IMR-90 (cell line): ENCODE results near the gene GMPPB. TPM values are rescaled to one million over a fixed set of nuclear protein-coding genes. Genes with fewer than 3 reads are reported as not detected.

Source experiments
- ATAC-seq: fragments of 200-7000 bp; cut with Tn5 transposase; 2 replicates; pipeline ENCODE4 v1.9.1; 2020; ENCODE audit warnings: low read depth, mild to moderate bottlenecking, moderate library complexity
- BruUV-seq: library from RNA; stranded (reverse); fragments of 400-500 nt; replicated peaks from 2 replicates; lab custom pipeline; 2021; lab: Mats Ljungman, UMichigan
- CTCF ChIA-PET: fragments of 300-600 bp; formaldehyde crosslinking; extraction: SDS; loops from one replicate; lab custom pipeline; 2021; ENCODE audit warnings: antibody characterized with exemption; lab: Yijun Ruan, JAX
- POLR2A ChIA-PET: fragments of 300-600 bp; sonication (Branson Sonifier 250); formaldehyde crosslinking; loops from one replicate; lab custom pipeline; 2022; ENCODE audit warnings: antibody characterized with exemption; ENCODE audit not compliant: unreplicated experiment; lab: Charles Lee
- DNase-seq: peaks from one replicate; pipeline ENCODE4 v3.0.0; 2013
- H2AFZ ChIP-seq: replicated peaks from 2 replicates; pipeline ENCODE3; 2013; ENCODE audit warnings: low read length, mild to moderate bottlenecking; ENCODE audit not compliant: poor library complexity
- H2AK5ac ChIP-seq: 2 replicates; pipeline ENCODE4 v1.6.1; 2013; ENCODE audit warnings: low read depth, low read length, inconsistent platforms
- H2AK9ac ChIP-seq: replicated peaks from 2 replicates; pipeline ENCODE3; 2013; ENCODE audit warnings: mild to moderate bottlenecking, low read depth, low read length, moderate library complexity; ENCODE audit not compliant: poor library complexity
- H2BK120ac ChIP-seq: 2 replicates; pipeline ENCODE4 v1.6.1; 2013; ENCODE audit warnings: low read depth, low read length, inconsistent platforms
- H2BK15ac ChIP-seq: 3 replicates; pipeline ENCODE4 v1.6.1; 2013; ENCODE audit warnings: low read depth, low read length, inconsistent platforms
- H2BK20ac ChIP-seq: 2 replicates; pipeline ENCODE4 v1.6.1; 2013; ENCODE audit warnings: low read depth, mild to moderate bottlenecking, inconsistent platforms, low read length, moderate library complexity
- H2BK5ac ChIP-seq: 2 replicates; pipeline ENCODE4 v1.6.1; 2013; ENCODE audit warnings: mild to moderate bottlenecking, low read depth, low read length, inconsistent platforms; ENCODE audit not compliant: poor library complexity, severe bottlenecking
- H3K14ac ChIP-seq: replicated peaks from 2 replicates; pipeline ENCODE4 v1.6.1; 2013; ENCODE audit warnings: low read depth, low read length, inconsistent platforms
- H3K18ac ChIP-seq: 2 replicates; pipeline ENCODE4 v1.6.1; 2013; ENCODE audit warnings: low read depth, low read length, control low read depth
- H3K23ac ChIP-seq: 2 replicates; pipeline ENCODE4 v1.6.1; 2013; ENCODE audit warnings: low read depth, low read length, inconsistent platforms
- H3K27ac ChIP-seq: 2 replicates; pipeline ENCODE4 v1.5.1; 2013; ENCODE audit warnings: mild to moderate bottlenecking, control low read depth, low read length; ENCODE audit not compliant: insufficient read depth
- H3K27me3 ChIP-seq: 2 replicates; pipeline ENCODE4 v1.6.1; 2013; ENCODE audit warnings: low read length; ENCODE audit not compliant: control insufficient read depth, insufficient read depth
- H3K36me3 ChIP-seq: 2 replicates; pipeline ENCODE4 v1.6.1; 2013; ENCODE audit warnings: low read length, mixed read lengths; ENCODE audit not compliant: control insufficient read depth, insufficient read depth
- H3K4ac ChIP-seq: 2 replicates; pipeline ENCODE4 v1.6.1; 2013; ENCODE audit warnings: low read depth, low read length, inconsistent platforms
- H3K4me1 ChIP-seq: 2 replicates; pipeline ENCODE4 v1.6.1; 2013; ENCODE audit warnings: low read length, mixed read lengths; ENCODE audit not compliant: control insufficient read depth, insufficient read depth
- H3K4me2 ChIP-seq: 2 replicates; pipeline ENCODE4 v1.6.1; 2013; ENCODE audit warnings: low read depth, mild to moderate bottlenecking, control low read depth, low read length, moderate library complexity
- H3K4me3 ChIP-seq: 2 replicates; pipeline ENCODE4 v1.5.1; 2013; ENCODE audit warnings: low read depth, mild to moderate bottlenecking, control low read depth, low read length, moderate library complexity; ENCODE audit not compliant: insufficient read depth
- H3K56ac ChIP-seq: 2 replicates; pipeline ENCODE4 v1.6.1; 2013; ENCODE audit warnings: low read length, inconsistent platforms; ENCODE audit not compliant: insufficient read depth; ENCODE audit errors: extremely low read depth
- H3K79me1 ChIP-seq, 2 experiments: 2 replicates each; pipeline ENCODE4 v1.6.1; 2013; ENCODE audit warnings: low read length in 2 of 2, inconsistent platforms in 1 of 2, low read depth in 1 of 2
- H3K9ac ChIP-seq: 2 replicates; pipeline ENCODE4 v1.6.1; 2013; ENCODE audit warnings: low read depth, low read length, control low read depth
- H3K9me1 ChIP-seq: 2 replicates; pipeline ENCODE4 v1.6.1; 2013; ENCODE audit warnings: low read length, inconsistent platforms; ENCODE audit not compliant: insufficient read depth
- H3K9me3 ChIP-seq: 2 replicates; pipeline ENCODE4 v1.6.1; 2013; ENCODE audit warnings: low read length; ENCODE audit not compliant: control insufficient read depth, insufficient read depth
- H4K20me1 ChIP-seq: 2 replicates; pipeline ENCODE4 v1.6.1; 2013; ENCODE audit warnings: low read length, inconsistent platforms; ENCODE audit not compliant: insufficient read depth
- H4K5ac ChIP-seq: 2 replicates; pipeline ENCODE4 v1.6.1; 2013; ENCODE audit warnings: mild to moderate bottlenecking, low read depth, low read length, control low read depth
- H4K8ac ChIP-seq, 2 experiments: 2 replicates each; pipeline ENCODE4 v1.6.1; 2013; ENCODE audit warnings: low read depth in 2 of 2, low read length in 2 of 2, control low read depth in 1 of 2, inconsistent platforms in 1 of 2
- H4K91ac ChIP-seq: 2 replicates; pipeline ENCODE4 v1.6.1; 2013; ENCODE audit warnings: low read depth, low read length, inconsistent platforms; ENCODE audit not compliant: insufficient read depth
- BHLHE40 ChIP-seq: fragments of 150-350 bp; IDR thresholded peaks from 2 replicates; pipeline ENCODE4 v1.6.1; 2016; ENCODE audit warnings: mild to moderate bottlenecking, low read depth, low read length
- CEBPB ChIP-seq: IDR thresholded peaks from 2 replicates; pipeline ENCODE4 v1.6.1; 2012; ENCODE audit warnings: low read depth, low read length, improper control_type of control experiment
- CHD1 ChIP-seq: IDR thresholded peaks from 2 replicates; pipeline ENCODE4 v1.6.1; 2012; ENCODE audit warnings: low read depth, low read length, improper control_type of control experiment
- CTCF ChIP-seq: conservative IDR thresholded peaks from 2 replicates; pipeline ENCODE4 v1.5.1; 2012; ENCODE audit warnings: mild to moderate bottlenecking, low read depth, low read length, improper control_type of control experiment
- ELK1 ChIP-seq: fragments of 150-350 bp; IDR thresholded peaks from 2 replicates; pipeline ENCODE4 v1.6.1; 2016; ENCODE audit warnings: low read depth, mild to moderate bottlenecking, low read length, moderate library complexity, borderline replicate concordance
- FOS ChIP-seq: fragments of 150-350 bp; IDR thresholded peaks from 2 replicates; pipeline ENCODE4 v1.6.1; 2016; ENCODE audit warnings: low read depth, low read length
- MAFK ChIP-seq: IDR thresholded peaks from 2 replicates; pipeline ENCODE4 v1.6.1; 2012; ENCODE audit warnings: low read depth, low read length, improper control_type of control experiment
- MAZ ChIP-seq: IDR thresholded peaks from 2 replicates; pipeline ENCODE4 v1.6.1; 2012; ENCODE audit warnings: low read depth, mild to moderate bottlenecking, low read length, improper control_type of control experiment, moderate library complexity, borderline replicate concordance
- MXI1 ChIP-seq: IDR thresholded peaks from 2 replicates; pipeline ENCODE4 v1.6.1; 2012; ENCODE audit warnings: low read depth, mild to moderate bottlenecking, low read length, moderate library complexity, borderline replicate concordance
- NFE2L2 ChIP-seq: fragments of 150-350 bp; IDR thresholded peaks from 2 replicates; pipeline ENCODE4 v1.6.1; 2016; ENCODE audit warnings: low read depth, mild to moderate bottlenecking, low read length
- POLR2A ChIP-seq: IDR thresholded peaks from 2 replicates; pipeline ENCODE4 v1.6.1; 2012; ENCODE audit warnings: mild to moderate bottlenecking, low read depth, low read length
- RAD21 ChIP-seq: IDR thresholded peaks from 2 replicates; pipeline ENCODE4 v1.6.1; 2012; ENCODE audit warnings: low read length, improper control_type of control experiment
- RCOR1 ChIP-seq: IDR thresholded peaks from 2 replicates; pipeline ENCODE4 v1.6.1; 2012; ENCODE audit warnings: mild to moderate bottlenecking, low read length, improper control_type of control experiment; ENCODE audit not compliant: insufficient replicate concordance
- RFX5 ChIP-seq: IDR thresholded peaks from 2 replicates; pipeline ENCODE4 v1.8.0; 2012; ENCODE audit warnings: low read depth, mild to moderate bottlenecking, low read length, moderate library complexity
- SMC3 ChIP-seq: fragments of 150-350 bp; IDR thresholded peaks from 2 replicates; pipeline ENCODE4 v1.6.1; 2016; ENCODE audit warnings: low read depth, mild to moderate bottlenecking, antibody characterized with exemption, low read length, moderate library complexity
- USF2 ChIP-seq: fragments of 150-350 bp; IDR thresholded peaks from 2 replicates; pipeline ENCODE4 v1.6.1; 2017; ENCODE audit warnings: mild to moderate bottlenecking, antibody characterized with exemption, low read length, low read depth
- WGBS, 2 experiments: methylation state at CpG; one replicate each; pipeline versions ENCODE4 v1.1.5 to v1.1.7; 2013; ENCODE audit warnings: missing lambda C conversion rate in 2 of 2; ENCODE audit not compliant: insufficient read length in 1 of 2; ENCODE audit errors: extremely low coverage in 2 of 2; 5-methylcytosine and 5-hydroxymethylcytosine counted together
- dilution Hi-C: fragments of 300-500 bp; cut with HindIII; formaldehyde crosslinking; loops from one replicate; pipeline ENCODE4 v1.14.3; 2018; ENCODE audit warnings: low sequenced_read_pairs; ENCODE audit not compliant: unreplicated experiment
- in situ Hi-C: fragments of 300-500 bp; cut with MboI; formaldehyde crosslinking; loops from 3 replicates; pipeline ENCODE4 v1.14.3; 2019; ENCODE audit warnings: low sequenced_read_pairs, inconsistent platforms, mixed read lengths
- intact Hi-C: fragments of 100-400 bp; cut with micrococcal nuclease; formaldehyde crosslinking; loops from 2 replicates; pipeline ENCODE4 v1.10.0; 2022
- polyA plus RNA-seq, 3 experiments: library from polyadenylated mRNA; depleted of rRNA; stranded (reverse); fragments of >200 nt; gene quantifications; 2 replicates each; pipeline ENCODE4 v1.2.3, GENCODE V29; 2012; ENCODE audit warnings: low replicate concordance in 1 of 3
- total RNA-seq: library from RNA; depleted of rRNA; stranded (reverse); fragments of >200 nt; gene quantifications from 2 replicates; pipeline ENCODE4 v1.2.3, GENCODE V29; 2012

The GMPPB gene
- total and polyA plus RNA-seq, 2 of the 4 experiments (the other 2 are of a cell fraction), result 27.9 to 37.3 TPM

GRCh38 chr3:49732597-49732996, 8.8 kb upstream of the GMPPB start:
- Histone ChIP-seq H2AK5ac (no peak overlapping the region), H3K14ac (no peak overlapping the region), H2BK5ac (no peak overlapping the region), H3K4me3 (no peak overlapping the region), H2BK20ac (no peak overlapping the region), H2BK15ac (no peak overlapping the region), H4K91ac (no peak overlapping the region), H3K27ac (no peak overlapping the region), H3K27me3 (no peaks in the 10 kb centered on the region), H3K9ac (no peak overlapping the region), H2AK9ac (no peak overlapping the region), H3K79me1 (peaks cover 9 to 43% of the 10 kb centered on the region in 2 experiments), H3K4me2 (no peak overlapping the region), H3K9me3 (no peaks in the 10 kb centered on the region), H4K8ac (no peak overlapping the region), H4K5ac (no peak overlapping the region), H3K9me1 (peaks cover 14% of the 10 kb centered on the region; the same call in 1 of the 2 replicates), H3K56ac (no peak overlapping the region), H3K4me1 (no peaks in the 10 kb centered on the region), H3K4ac (no peak overlapping the region), H2AFZ (no peak overlapping the region), H3K23ac (no peak overlapping the region), H3K18ac (no peak overlapping the region), H4K20me1 (peaks cover 8% of the 10 kb centered on the region; the same call in 1 of the 2 replicates), H3K36me3 (peaks cover 45% of the 10 kb centered on the region), H2BK120ac (no peak overlapping the region)
- CTCF ChIA-PET, result no interaction called here
- intact Hi-C loops (no loop called here), in situ Hi-C loops (no loop called here), dilution Hi-C loops (no loop called here)
- no TSS peak for BruUV-seq
- 98% methylated on average over 7 of the region's 11 CpGs; no CpG with 5 or more reads in 1 of the 2 experiments for WGBS, 2 experiments
- DNase-seq, result no peak
- TF ChIP-seq FOS (no peak), POLR2A (no peak), CEBPB (no peak), MAFK (no peak), RCOR1 (no peak), CTCF (no peak), CHD1 (no peak), MXI1 (no peak), SMC3 (no peak), RAD21 (no peak), NFE2L2 (no peak), MAZ (no peak), USF2 (no peak), ELK1 (no peak), BHLHE40 (no peak), RFX5 (no peak)
- POLR2A ChIA-PET, result no interaction called here
- ATAC-seq, result no peak
